ENCODE results near the gene TBC1D4. TPM values are rescaled to one million over a fixed set of nuclear protein-coding genes. Genes with fewer than 3 reads are reported as not detected.
"Not testable (repeated sequence)": the region's sequence is repeated elsewhere in the genome, so short reads cannot be mapped to it uniquely, and the experiment has no call there.

TBC1D4 gene
- total RNA-seq, 2 donors from 2014 or later, result 64.9 to 67.1 TPM

- no peaks in the 10 kb centered on the region for H3K9me3 ChIP-seq (ENCODE audit: control insufficient read depth, low read length, poor library complexity, severe bottlenecking)
- Mint-ChIP-seq H3K27me3 (peaks cover 32% of the 10 kb centered on the region), H3K36me3 (ENCODE audit: low read depth) (no peaks in the 10 kb centered on the region), H3K4me1 (no peaks in the 10 kb centered on the region), H3K27ac (no peak overlapping the region), H3K4me3 (no peak overlapping the region)
- DNase-seq (no peak), ATAC-seq (no peak)
Observed at GRCh38 chr13:75458696-75459422, 23.1 kb downstream of the TBC1D4 start.

- Mint-ChIP-seq H3K27me3 (peaks cover 27% of the 10 kb centered on the region), H3K4me3 (no peak overlapping the region), H3K4me1 (no peaks in the 10 kb centered on the region), H3K27ac (no peak overlapping the region), H3K36me3 (ENCODE audit: low read depth) (no peaks in the 10 kb centered on the region)
- DNase-seq (no peak), ATAC-seq (no peak)
- H3K9me3 ChIP-seq (ENCODE audit: control insufficient read depth, low read length, poor library complexity, severe bottlenecking), result no peaks in the 10 kb centered on the region
Observed at GRCh38 chr13:75455962-75456361, 26.0 kb downstream of the TBC1D4 start.

GRCh38 chr13:75454497-75454896 lies 27.5 kb downstream of the TBC1D4 start:
- no peaks in the 10 kb centered on the region for H3K36me3 Mint-ChIP-seq (ENCODE audit: low read depth)
- H3K9me3 ChIP-seq (ENCODE audit: control insufficient read depth, low read length, poor library complexity, severe bottlenecking), result no peaks in the 10 kb centered on the region
- no peaks in the 10 kb centered on the region for H3K4me1 Mint-ChIP-seq
- peaks cover 36% of the 10 kb centered on the region for H3K27me3 Mint-ChIP-seq
- ATAC-seq (no peak), DNase-seq (no peak)
- no peak overlapping the region for H3K27ac Mint-ChIP-seq
- H3K4me3 Mint-ChIP-seq, result no peak overlapping the region

- Mint-ChIP-seq H3K4me1 (no peaks in the 10 kb centered on the region), H3K27ac (no peak overlapping the region), H3K27me3 (peaks cover 28% of the 10 kb centered on the region), H3K36me3 (ENCODE audit: low read depth) (no peaks in the 10 kb centered on the region), H3K4me3 (no peak overlapping the region)
- DNase-seq (no peak), ATAC-seq (no peak)
- H3K9me3 ChIP-seq (ENCODE audit: control insufficient read depth, low read length, poor library complexity, severe bottlenecking), result no peaks in the 10 kb centered on the region
Observed at GRCh38 chr13:75452564-75452963, 29.4 kb downstream of the TBC1D4 start.

GRCh38 chr13:75447493-75447892 lies 34.5 kb downstream of the TBC1D4 start:
- no peak overlapping the region for H3K4me3 Mint-ChIP-seq
- ATAC-seq, result no peak
- peaks cover 36% of the 10 kb centered on the region for H3K27me3 Mint-ChIP-seq
- H3K27ac Mint-ChIP-seq, result no peak overlapping the region
- no peaks in the 10 kb centered on the region for H3K9me3 ChIP-seq (ENCODE audit: control insufficient read depth, low read length, poor library complexity, severe bottlenecking)
- DNase-seq, result no peak
- H3K36me3 Mint-ChIP-seq (ENCODE audit: low read depth), result no peaks in the 10 kb centered on the region
- H3K4me1 Mint-ChIP-seq, result no peaks in the 10 kb centered on the region

GRCh38 chr13:75446874-75447273 lies 35.1 kb downstream of the TBC1D4 start:
- Mint-ChIP-seq H3K27ac (no peak overlapping the region), H3K36me3 (ENCODE audit: low read depth) (no peaks in the 10 kb centered on the region), H3K27me3 (peaks cover 39% of the 10 kb centered on the region), H3K4me3 (no peak overlapping the region), H3K4me1 (no peaks in the 10 kb centered on the region)
- no peak for DNase-seq
- ATAC-seq, result no peak
- H3K9me3 ChIP-seq (ENCODE audit: control insufficient read depth, low read length, poor library complexity, severe bottlenecking), result no peaks in the 10 kb centered on the region

GRCh38 chr13:75445717-75446499 lies 36.1 kb downstream of the TBC1D4 start:
- Mint-ChIP-seq H3K4me1 (no peaks in the 10 kb centered on the region), H3K27me3 (peaks cover 42% of the 10 kb centered on the region), H3K27ac (no peak overlapping the region), H3K4me3 (no peak overlapping the region), H3K36me3 (ENCODE audit: low read depth) (no peaks in the 10 kb centered on the region)
- ATAC-seq (no peak), DNase-seq (no peak)
- no peaks in the 10 kb centered on the region for H3K9me3 ChIP-seq (ENCODE audit: control insufficient read depth, low read length, poor library complexity, severe bottlenecking)

GRCh38 chr13:75444016-75444415 lies 38.0 kb downstream of the TBC1D4 start:
- Mint-ChIP-seq H3K27me3 (peaks cover 42% of the 10 kb centered on the region), H3K27ac (no peak overlapping the region)
- no peak for ATAC-seq

GRCh38 chr13:75443356-75443958 lies 38.5 kb downstream of the TBC1D4 start:
- Mint-ChIP-seq H3K4me3 (no peak overlapping the region), H3K36me3 (ENCODE audit: low read depth) (no peaks in the 10 kb centered on the region), H3K4me1 (no peaks in the 10 kb centered on the region), H3K27ac (no peak overlapping the region), H3K27me3 (peaks cover 42% of the 10 kb centered on the region)
- ATAC-seq (no peak), DNase-seq (no peak)
- H3K9me3 ChIP-seq (ENCODE audit: control insufficient read depth, low read length, poor library complexity, severe bottlenecking), result no peaks in the 10 kb centered on the region

More at GRCh38 chr13:75444016-75444415, 38.0 kb downstream of the TBC1D4 start:
- H3K4me1 Mint-ChIP-seq, result no peaks in the 10 kb centered on the region
- H3K36me3 Mint-ChIP-seq (ENCODE audit: low read depth), result no peaks in the 10 kb centered on the region
- no peaks in the 10 kb centered on the region for H3K9me3 ChIP-seq (ENCODE audit: control insufficient read depth, low read length, poor library complexity, severe bottlenecking)
- no peak for DNase-seq
- H3K4me3 Mint-ChIP-seq, result no peak overlapping the region

- Mint-ChIP-seq H3K27ac (no peak overlapping the region), H3K27me3 (peaks cover 48% of the 10 kb centered on the region), H3K36me3 (ENCODE audit: low read depth) (no peaks in the 10 kb centered on the region), H3K4me1 (no peaks in the 10 kb centered on the region), H3K4me3 (no peak overlapping the region)
- DNase-seq (no peak), ATAC-seq (no peak)
- no peaks in the 10 kb centered on the region for H3K9me3 ChIP-seq (ENCODE audit: control insufficient read depth, low read length, poor library complexity, severe bottlenecking)
Observed at GRCh38 chr13:75442736-75443234, 39.2 kb downstream of the TBC1D4 start.

- Mint-ChIP-seq H3K27me3 (peaks cover 39% of the 10 kb centered on the region), H3K4me1 (no peaks in the 10 kb centered on the region), H3K27ac (no peak overlapping the region), H3K36me3 (ENCODE audit: low read depth) (no peaks in the 10 kb centered on the region), H3K4me3 (no peak overlapping the region)
- H3K9me3 ChIP-seq (ENCODE audit: control insufficient read depth, low read length, poor library complexity, severe bottlenecking), result no peaks in the 10 kb centered on the region
- ATAC-seq (no peak), DNase-seq (no peak)
Observed at GRCh38 chr13:75440100-75440499, 41.9 kb downstream of the TBC1D4 start.

- H3K9me3 ChIP-seq (ENCODE audit: control insufficient read depth, low read length, poor library complexity, severe bottlenecking), result no peaks in the 10 kb centered on the region
- DNase-seq (no peak), ATAC-seq (no peak)
- Mint-ChIP-seq H3K27me3 (peaks cover 34% of the 10 kb centered on the region), H3K4me1 (no peaks in the 10 kb centered on the region), H3K4me3 (no peak overlapping the region), H3K36me3 (ENCODE audit: low read depth) (no peaks in the 10 kb centered on the region), H3K27ac (no peak overlapping the region)
Observed at GRCh38 chr13:75437582-75438318, 44.2 kb downstream of the TBC1D4 start.

GRCh38 chr13:75434126-75434525 lies 47.8 kb downstream of the TBC1D4 start:
- peaks cover 45% of the 10 kb centered on the region for H3K27me3 Mint-ChIP-seq
- not testable (repeated sequence) for H3K4me1 Mint-ChIP-seq; H3K27ac Mint-ChIP-seq; DNase-seq; H3K4me3 Mint-ChIP-seq; ATAC-seq; H3K36me3 Mint-ChIP-seq (ENCODE audit: low read depth); H3K9me3 ChIP-seq (ENCODE audit: control insufficient read depth, low read length, poor library complexity, severe bottlenecking)
